GM12878 (cell line): ENCODE measurements around the gene RPGRIP1L. TPM values are rescaled to one million over a fixed set of nuclear protein-coding genes. Genes with fewer than 3 reads are reported as not detected.

Source experiments
- ATAC-seq: fragments of 200-7000 bp; cut with Tn5 transposase; 3 replicates; pipeline ENCODE4 v1.9.1; 2020; ENCODE audit warnings: mild to moderate bottlenecking, moderate library complexity
- BruUV-seq: library from RNA; stranded (reverse); fragments of 400-500 nt; replicated peaks from 2 replicates; lab custom pipeline; 2021; lab: Mats Ljungman, UMichigan
- CTCF ChIA-PET: fragments of 300-600 bp; sonication (Branson Sonifier 250); formaldehyde crosslinking; extraction: SDS; loops from one replicate; lab custom pipeline; 2021; ENCODE audit warnings: inconsistent platforms; lab: Yijun Ruan, JAX
- POLR2A ChIA-PET: fragments of 350-600 bp; formaldehyde crosslinking; extraction: SDS; loops from one replicate; lab custom pipeline; 2021; ENCODE audit warnings: inconsistent platforms; lab: Charles Lee
- RAD21 ChIA-PET: fragments of 300-600 bp; sonication (Branson Sonifier 250); formaldehyde crosslinking; loops from one replicate; lab custom pipeline; 2023; ENCODE audit warnings: antibody characterized with exemption; ENCODE audit not compliant: unreplicated experiment; lab: Charles Lee
- SMC1A ChIA-PET: fragments of 300-600 bp; sonication (Branson Sonifier 250); formaldehyde crosslinking; loops from one replicate; lab custom pipeline; 2023; ENCODE audit not compliant: unreplicated experiment, uncharacterized antibody; lab: Charles Lee
- DNase-seq: peaks from one replicate; pipeline ENCODE4 v3.0.0-alpha.2; 2011; ENCODE audit warnings: low read depth, low spot score
- FAIRE-seq: peaks from 3 replicates; lab custom pipeline; 2011; peaks lifted over from hg19 to GRCh38; lab: Jason Lieb, UNC
- H2AFZ ChIP-seq: 2 replicates; pipeline ENCODE4 v1.6.0; 2011; ENCODE audit warnings: low read depth, low read length, control low read depth; ENCODE audit not compliant: control insufficient read depth
- H3K27ac ChIP-seq: 2 replicates; pipeline ENCODE4 v1.5.1; 2011; ENCODE audit warnings: control low read depth; ENCODE audit not compliant: control insufficient read depth, insufficient read depth
- H3K27me3 ChIP-seq, 2 experiments: replicated peaks in 1 of 2; 2 replicates each; pipeline versions ENCODE4 v1.6.0 to v1.6.1; 2011; ENCODE audit warnings: low read length in 1 of 2; ENCODE audit not compliant: control insufficient read depth in 2 of 2, insufficient read depth in 2 of 2
- H3K36me3 ChIP-seq, 2 experiments: 2 replicates each; pipeline ENCODE4 v1.5.1; 2011; ENCODE audit warnings: low read length in 1 of 2; ENCODE audit not compliant: control insufficient read depth in 2 of 2, insufficient read depth in 2 of 2
- H3K4me1 ChIP-seq: 2 replicates; pipeline ENCODE4 v1.6.1; 2011; ENCODE audit warnings: mild to moderate bottlenecking, low read length, moderate library complexity, mixed read lengths; ENCODE audit not compliant: control insufficient read depth, insufficient read depth
- H3K4me2 ChIP-seq: 2 replicates; pipeline ENCODE4 v1.6.0; 2011; ENCODE audit warnings: control low read depth; ENCODE audit not compliant: control insufficient read depth, insufficient read depth
- H3K4me3 ChIP-seq: fragments of 200-600 bp; sonication (generic); 2 replicates; pipeline ENCODE4 v1.5.1; 2016
- H3K79me2 ChIP-seq: 2 replicates; pipeline ENCODE4 v1.6.0; 2011; ENCODE audit warnings: low read length; ENCODE audit not compliant: control insufficient read depth, insufficient read depth
- H3K9ac ChIP-seq: 2 replicates; pipeline ENCODE4 v1.8.0; 2011; ENCODE audit warnings: low read length, control low read depth, mixed read lengths; ENCODE audit not compliant: control insufficient read depth, insufficient read depth
- H3K9me3 ChIP-seq: replicated peaks from 3 replicates; pipeline ENCODE4 v1.5.1; 2011; ENCODE audit warnings: mild to moderate bottlenecking, low read length; ENCODE audit not compliant: control insufficient read depth, insufficient read depth
- H4K20me1 ChIP-seq: 2 replicates; pipeline ENCODE4 v1.6.0; 2011; ENCODE audit not compliant: control insufficient read depth, insufficient read depth
- KDM1A ChIP-seq: fragments of 200-600 bp; sonication (generic); IDR thresholded peaks from 2 replicates; pipeline ENCODE4 v1.6.1; 2016; ENCODE audit warnings: borderline replicate concordance
- MEF2A ChIP-seq: IDR thresholded peaks from 2 replicates; pipeline ENCODE4 v1.6.1; 2011; ENCODE audit warnings: low read depth, mild to moderate bottlenecking, low read length, moderate library complexity; ENCODE audit not compliant: insufficient read depth
- MTA2 ChIP-seq: fragments of 450-650 bp; IDR thresholded peaks from 2 replicates; pipeline ENCODE4 v1.6.1; 2016; ENCODE audit warnings: low read depth, mild to moderate bottlenecking, moderate library complexity
- MYC ChIP-seq: IDR thresholded peaks from 2 replicates; pipeline ENCODE4 v1.6.1; 2011; ENCODE audit warnings: mild to moderate bottlenecking, low read length, moderate library complexity, inconsistent platforms; ENCODE audit not compliant: insufficient read depth, insufficient replicate concordance, insufficient read length, severe bottlenecking
- NFIC ChIP-seq: IDR thresholded peaks from 2 replicates; pipeline ENCODE4 v1.6.1; 2012; ENCODE audit warnings: low read depth, mild to moderate bottlenecking, inconsistent platforms, low read length, moderate library complexity
- SKIL ChIP-seq: fragments of 450-650 bp; IDR thresholded peaks from 2 replicates; pipeline ENCODE4 v1.6.1; 2017; ENCODE audit warnings: mild to moderate bottlenecking, low read depth, inconsistent platforms; ENCODE audit not compliant: poor library complexity, severe bottlenecking
- SREBF2 ChIP-seq: IDR thresholded peaks from 2 replicates; pipeline ENCODE4 v1.6.1; 2012; ENCODE audit warnings: mild to moderate bottlenecking, low read length
- SUPT20H ChIP-seq: IDR thresholded peaks from 2 replicates; pipeline ENCODE4 v1.6.1; 2011; ENCODE audit warnings: low read depth, mild to moderate bottlenecking, low read length, moderate library complexity, borderline replicate concordance; ENCODE audit not compliant: control insufficient read depth
- ZBED1 ChIP-seq: IDR thresholded peaks from 2 replicates; pipeline ENCODE4 v1.6.1; 2016; ENCODE audit warnings: borderline replicate concordance
- ZNF622 ChIP-seq: fragments of 450-650 bp; IDR thresholded peaks from 2 replicates; pipeline ENCODE4 v1.6.1; 2017; ENCODE audit warnings: mild to moderate bottlenecking, inconsistent platforms
- ZSCAN29 ChIP-seq: fragments of 450-650 bp; IDR thresholded peaks from 2 replicates; pipeline ENCODE4 v1.6.1; 2017; ENCODE audit warnings: mild to moderate bottlenecking, moderate library complexity
- WGBS: methylation state at CpG from one replicate; pipeline ENCODE4 v1.1.6; 2016; ENCODE audit warnings: low lambda C conversion rate; ENCODE audit not compliant: insufficient replicate concordance, insufficient coverage; ENCODE audit errors: missing lambda C conversion rate; 5-methylcytosine and 5-hydroxymethylcytosine counted together
- in situ Hi-C: fragments of 300-500 bp; cut with MboI; formaldehyde crosslinking; loops from 9 replicates; pipeline ENCODE4 v1.14.3; 2018; ENCODE audit warnings: mixed read lengths
- intact Hi-C: fragments of 100-400 bp; cut with micrococcal nuclease; formaldehyde crosslinking; loops from one replicate; pipeline ENCODE4 v1.14.2; 2022; ENCODE audit not compliant: unreplicated experiment
- polyA plus RNA-seq, 11 experiments: library from polyadenylated mRNA; depleted of rRNA in 4 of 11; unstranded in 6 of 11; stranded (reverse) in 5 of 11; fragments of >200 nt; fragmentation: Nextera tagmentation in 4 of 11; fragmentation: Illumina TruSeq in 1 of 11; extraction: Ambion mirVana in 4 of 11; extraction: Trizol in 1 of 11; gene quantifications; 1 replicate in 1 of 11; 2 replicates in 10 of 11; pipeline versions ENCODE4 v1.2.1 to v1.2.3, GENCODE V29; 2011 to 2016; ENCODE audit warnings: inconsistent platforms in 2 of 11, missing spikeins in 2 of 11, low read depth in 1 of 11
- total RNA-seq, 4 experiments: library from RNA; depleted of rRNA in 3 of 4; stranded (reverse); fragments of >200 nt in 3 of 4; fragmentation: Illumina TruSeq in 1 of 4; extraction: Trizol in 1 of 4; gene quantifications; 2 replicates each; pipeline versions ENCODE4 v1.2.1 to v1.2.3, GENCODE V29; 2013 to 2021
- TF ChIP-seq, protein P1 (sequence below): fragments of 450-650 bp; IDR thresholded peaks from 2 replicates; pipeline ENCODE4 v1.6.1; 2014; ENCODE audit warnings: mild to moderate bottlenecking
- TF ChIP-seq, protein P2 (sequence below): fragments of 450-650 bp; IDR thresholded peaks from 2 replicates; pipeline ENCODE4 v1.6.1; 2016; ENCODE audit warnings: mild to moderate bottlenecking

RPGRIP1L gene
- total and polyA plus RNA-seq, 10 of the 15 experiments (the other 5 are each of a cell fraction or from before 2014, with no cell fraction given): 3.5 to 9.6 (median 4.4) TPM

GRCh38 chr16:53600126-53600525 lies 103.5 kb downstream of the RPGRIP1L start (continued):
- TF ChIP-seq, protein P1, sequence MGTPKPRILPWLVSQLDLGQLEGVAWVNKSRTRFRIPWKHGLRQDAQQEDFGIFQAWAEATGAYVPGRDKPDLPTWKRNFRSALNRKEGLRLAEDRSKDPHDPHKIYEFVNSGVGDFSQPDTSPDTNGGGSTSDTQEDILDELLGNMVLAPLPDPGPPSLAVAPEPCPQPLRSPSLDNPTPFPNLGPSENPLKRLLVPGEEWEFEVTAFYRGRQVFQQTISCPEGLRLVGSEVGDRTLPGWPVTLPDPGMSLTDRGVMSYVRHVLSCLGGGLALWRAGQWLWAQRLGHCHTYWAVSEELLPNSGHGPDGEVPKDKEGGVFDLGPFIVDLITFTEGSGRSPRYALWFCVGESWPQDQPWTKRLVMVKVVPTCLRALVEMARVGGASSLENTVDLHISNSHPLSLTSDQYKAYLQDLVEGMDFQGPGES: no peak

GRCh38 chr16:53599548-53599947 lies 104.1 kb downstream of the RPGRIP1L start:
- H3K9ac ChIP-seq: no peak overlapping the region
- DNase-seq (no peak), ATAC-seq (no peak), FAIRE-seq (no peak)
- no peaks in the 10 kb centered on the region for H3K9me3 ChIP-seq
- TF ChIP-seq KDM1A: no peak
- no peak for TF ChIP-seq SREBF2
- TF ChIP-seq MTA2: no peak
- TF ChIP-seq MYC: no peak
- TF ChIP-seq ZNF622: no peak
- TF ChIP-seq ZSCAN29: no peak
- no peak for TF ChIP-seq SKIL
- TF ChIP-seq NFIC: no peak
- TF ChIP-seq MEF2A: no peak
- TF ChIP-seq, protein P1: no peak
- TF ChIP-seq, protein P2, sequence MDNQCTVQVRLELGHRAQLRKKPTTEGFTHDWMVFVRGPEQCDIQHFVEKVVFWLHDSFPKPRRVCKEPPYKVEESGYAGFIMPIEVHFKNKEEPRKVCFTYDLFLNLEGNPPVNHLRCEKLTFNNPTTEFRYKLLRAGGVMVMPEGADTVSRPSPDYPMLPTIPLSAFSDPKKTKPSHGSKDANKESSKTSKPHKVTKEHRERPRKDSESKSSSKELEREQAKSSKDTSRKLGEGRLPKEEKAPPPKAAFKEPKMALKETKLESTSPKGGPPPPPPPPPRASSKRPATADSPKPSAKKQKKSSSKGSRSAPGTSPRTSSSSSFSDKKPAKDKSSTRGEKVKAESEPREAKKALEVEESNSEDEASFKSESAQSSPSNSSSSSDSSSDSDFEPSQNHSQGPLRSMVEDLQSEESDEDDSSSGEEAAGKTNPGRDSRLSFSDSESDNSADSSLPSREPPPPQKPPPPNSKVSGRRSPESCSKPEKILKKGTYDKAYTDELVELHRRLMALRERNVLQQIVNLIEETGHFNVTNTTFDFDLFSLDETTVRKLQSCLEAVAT: no peak
- TF ChIP-seq SUPT20H: no peak
- no peak for TF ChIP-seq ZBED1
- WGBS: 77% methylated on average over 5 of the region's 5 CpGs
- no peak overlapping the region for H3K27ac ChIP-seq
- no peak overlapping the region for H2AFZ ChIP-seq
- intact Hi-C loops: no loop called here
- H3K79me2 ChIP-seq: no peaks in the 10 kb centered on the region
- no peak overlapping the region for H3K4me3 ChIP-seq
- ChIA-PET POLR2A (no interaction called here), RAD21 (no interaction called here), SMC1A (interaction anchor here (0.7 to 1.1 kb wide), 2 partner anchors 9 to 72 kb away, joined by 3 to 6 read pairs; no protein-coding TSS in a partner anchor), CTCF (no interaction called here)
- no peak overlapping the region for H3K4me2 ChIP-seq
- in situ Hi-C loops: no loop called here
- no peaks in the 10 kb centered on the region for H3K36me3 ChIP-seq
- no peaks in the 10 kb centered on the region for H3K27me3 ChIP-seq
- no peaks in the 10 kb centered on the region for H3K4me1 ChIP-seq
- H4K20me1 ChIP-seq: no peaks in the 10 kb centered on the region
- BruUV-seq: no TSS peak
